IPS-20b (cell line): ENCODE measurements around the gene SNURF.
A peak's percentile ranks its signal among the peaks of the same experiment; 100 is the strongest.
"Not testable (repeated sequence)": the region's sequence is repeated elsewhere in the genome, so short reads cannot be mapped to it uniquely, and the experiment has no call there.

Experiments
- H3K27ac ChIP-seq: one replicate; pipeline ENCODE4 v1.5.1; 2013; ENCODE audit warnings: low read length
- H3K27me3 ChIP-seq: 2 replicates; pipeline ENCODE4 v1.6.1; 2013; ENCODE audit warnings: mild to moderate bottlenecking, low read length, inconsistent platforms; ENCODE audit not compliant: insufficient read depth
- H3K36me3 ChIP-seq: 2 replicates; pipeline ENCODE4 v1.6.1; 2013; ENCODE audit warnings: low read depth, mild to moderate bottlenecking, inconsistent platforms, low read length, moderate library complexity; ENCODE audit not compliant: insufficient read depth
- H3K4me1 ChIP-seq: 2 replicates; pipeline ENCODE4 v1.6.1; 2013; ENCODE audit warnings: mild to moderate bottlenecking, control low read depth, inconsistent platforms, low read length, moderate library complexity; ENCODE audit not compliant: insufficient read depth
- H3K4me3 ChIP-seq: 2 replicates; pipeline ENCODE4 v1.5.1; 2013; ENCODE audit warnings: mild to moderate bottlenecking, low read length, inconsistent platforms
- H3K9ac ChIP-seq: 2 replicates; pipeline ENCODE4 v1.6.1; 2013; ENCODE audit warnings: low read depth, mild to moderate bottlenecking, inconsistent platforms, low read length, moderate library complexity
- H3K9me3 ChIP-seq: 2 replicates; pipeline ENCODE4 v1.6.1; 2013; ENCODE audit warnings: mild to moderate bottlenecking, low read depth, low read length, inconsistent platforms; ENCODE audit not compliant: insufficient read depth

The SNURF gene, protein sequence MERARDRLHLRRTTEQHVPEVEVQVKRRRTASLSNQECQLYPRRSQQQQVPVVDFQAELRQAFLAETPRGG

GRCh38 chr15:24954783-24955530 is at the start of gene SNURF, which contains the start of gene SNRPN:
Gene SNURF, plus strand, starts transcription at chr15:24954987. Its CDS starts 62 bp downstream, at chr15:24955049.
Gene SNRPN, plus strand, starts transcription at chr15:24954987. Its CDS starts 19,467 bp downstream, at chr15:24974454.
- peaks cover 12% of the 10 kb centered on the region for H3K9me3 ChIP-seq
- H3K4me1 ChIP-seq: peaks cover 22% of the 10 kb centered on the region; the same call in 1 of the 2 replicates
- peak within 1 kb of the TSS; percentile 96 for H3K4me3 ChIP-seq
- peak within 1 kb of the TSS; percentile 91 for H3K27ac ChIP-seq
- H3K27me3 ChIP-seq: no peaks in the 10 kb centered on the region
- H3K9ac ChIP-seq: peak within 1 kb of the TSS; percentile 98
- H3K36me3 ChIP-seq: peaks cover 16% of the 10 kb centered on the region

DNA sequence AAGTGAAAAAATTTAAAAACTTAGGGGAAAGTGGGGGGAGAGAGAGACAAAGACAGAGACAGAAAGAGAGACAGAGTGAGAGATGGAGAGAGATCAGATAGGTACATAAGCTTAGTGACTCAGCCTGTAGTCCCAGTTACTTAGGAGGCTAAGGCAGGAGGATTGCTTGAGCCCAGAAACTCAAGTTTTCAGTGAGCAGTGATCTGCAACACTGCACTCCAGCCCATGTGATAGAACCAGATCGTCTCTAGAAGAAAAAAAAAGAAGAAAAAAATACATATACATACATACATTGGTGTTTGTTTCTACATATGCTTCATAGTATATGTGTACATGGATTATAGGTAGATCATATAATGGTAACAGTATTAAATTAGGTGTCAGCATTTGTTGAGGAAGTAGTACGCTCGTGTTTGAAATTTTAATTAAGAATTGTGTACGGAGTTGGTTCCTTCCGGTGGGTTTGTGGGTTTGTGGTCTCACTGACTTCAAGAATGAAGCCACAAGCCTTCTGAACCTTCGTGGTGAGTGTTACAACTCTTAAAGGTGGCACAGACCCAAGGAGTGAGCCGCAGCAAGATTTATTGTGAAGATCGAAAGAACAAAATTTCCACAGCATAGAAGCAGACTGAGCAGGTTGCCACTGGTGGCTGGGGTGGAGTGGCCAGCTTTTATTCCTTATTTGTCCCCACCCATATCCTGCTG is 38.3 kb upstream of the SNURF start:
- H3K4me1 ChIP-seq: peaks cover 16% of the 10 kb centered on the region
- H3K4me3 ChIP-seq: no peak overlapping the region
- H3K9me3 ChIP-seq: peaks cover 8% of the 10 kb centered on the region; the same call in 1 of the 2 replicates
- no peak overlapping the region for H3K9ac ChIP-seq
- H3K27ac ChIP-seq: no peak overlapping the region
- H3K27me3 ChIP-seq: no peaks in the 10 kb centered on the region
- H3K36me3 ChIP-seq: no peaks in the 10 kb centered on the region

- no peak overlapping the region for H3K27ac ChIP-seq
- peaks cover 8% of the 10 kb centered on the region; the same call in 1 of the 2 replicates for H3K9me3 ChIP-seq
- no peak overlapping the region for H3K4me3 ChIP-seq
- peaks cover 16% of the 10 kb centered on the region for H3K4me1 ChIP-seq
- H3K9ac ChIP-seq: no peak overlapping the region
- H3K27me3 ChIP-seq: no peaks in the 10 kb centered on the region
- no peaks in the 10 kb centered on the region for H3K36me3 ChIP-seq
Measured at GRCh38 chr15:24917431-24917830, 37.4 kb upstream of the SNURF start.

DNA sequence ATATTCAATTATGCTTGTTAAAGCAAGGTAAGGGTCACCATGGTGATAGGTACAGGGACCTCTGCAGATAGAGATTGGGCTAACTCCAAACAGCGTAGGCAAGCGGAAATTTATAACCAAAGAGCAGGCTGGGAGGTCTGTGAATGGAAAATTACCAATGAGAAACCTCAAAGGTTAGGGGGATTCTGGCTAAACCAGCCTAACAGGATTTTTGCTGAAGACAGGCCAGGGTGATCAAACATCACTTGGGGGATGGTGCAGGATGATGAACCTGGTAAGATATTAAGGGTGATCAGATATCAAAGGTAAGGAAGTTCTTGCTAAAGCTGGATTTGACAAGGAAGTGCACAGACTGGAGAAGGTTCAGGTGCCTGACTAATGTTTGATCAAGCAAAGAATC is 35.3 kb upstream of the SNURF start:
- Histone ChIP-seq H3K9ac (no peak overlapping the region), H3K4me3 (peak overlapping the region; percentile 42; the same call in 1 of the 2 replicates), H3K9me3 (peaks cover 8% of the 10 kb centered on the region; the same call in 1 of the 2 replicates), H3K27me3 (no peaks in the 10 kb centered on the region), H3K27ac (no peak overlapping the region), H3K36me3 (no peaks in the 10 kb centered on the region), H3K4me1 (peaks cover 16% of the 10 kb centered on the region)

GRCh38 chr15:24922781-24923180 is 32.0 kb upstream of the SNURF start:
- H3K9ac ChIP-seq, H3K27ac ChIP-seq, H3K9me3 ChIP-seq, H3K4me3 ChIP-seq, H3K27me3 ChIP-seq, H3K36me3 ChIP-seq: not testable (repeated sequence)
- peaks cover 16% of the 10 kb centered on the region for H3K4me1 ChIP-seq

GRCh38 chr15:24924153-24924552 is 30.6 kb upstream of the SNURF start:
- Histone ChIP-seq H3K9me3 (no peaks in the 10 kb centered on the region; the same call in 1 of the 2 replicates), H3K36me3 (no peaks in the 10 kb centered on the region), H3K4me3 (no peak overlapping the region), H3K9ac (no peak overlapping the region), H3K4me1 (peaks cover 16% of the 10 kb centered on the region), H3K27ac (no peak overlapping the region), H3K27me3 (no peaks in the 10 kb centered on the region)

- H3K9me3 ChIP-seq: no peaks in the 10 kb centered on the region; the same call in 1 of the 2 replicates
- peaks cover 15% of the 10 kb centered on the region for H3K4me1 ChIP-seq
- H3K27me3 ChIP-seq: no peaks in the 10 kb centered on the region
- H3K4me3 ChIP-seq: no peak overlapping the region
- H3K27ac ChIP-seq: no peak overlapping the region
- no peaks in the 10 kb centered on the region for H3K36me3 ChIP-seq
- H3K9ac ChIP-seq: no peak overlapping the region
Measured at GRCh38 chr15:24924621-24925020, 30.2 kb upstream of the SNURF start.

- not testable (repeated sequence) for H3K9ac ChIP-seq, H3K27me3 ChIP-seq, H3K27ac ChIP-seq
Measured at GRCh38 chr15:24931874-24932732, 22.7 kb upstream of the SNURF start.

DNA sequence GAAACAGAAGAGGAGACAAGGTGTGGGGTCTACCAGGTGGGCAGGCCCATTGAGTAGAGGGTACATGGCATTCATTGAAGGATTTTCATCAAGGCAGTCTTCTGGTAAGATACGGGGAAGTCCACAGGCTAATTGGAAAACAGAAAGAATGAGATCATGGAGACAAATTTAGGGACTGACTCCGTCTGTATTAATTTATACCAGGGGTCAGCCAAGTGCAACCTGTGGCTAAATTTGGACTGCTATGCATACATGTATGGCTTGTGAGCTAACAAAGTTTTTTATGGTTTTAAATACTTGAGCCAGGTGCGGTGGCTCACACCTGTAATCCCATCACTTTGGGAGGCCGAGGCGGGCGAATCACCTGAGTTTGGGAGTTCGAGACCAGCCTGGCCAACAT is 21.1 kb upstream of the SNURF start:
- H3K27ac ChIP-seq: no peak overlapping the region
- no peaks in the 10 kb centered on the region for H3K4me1 ChIP-seq
- peaks cover 4% of the 10 kb centered on the region for H3K9me3 ChIP-seq
- no peak overlapping the region for H3K4me3 ChIP-seq
- H3K9ac ChIP-seq: no peak overlapping the region
- no peaks in the 10 kb centered on the region for H3K27me3 ChIP-seq
- H3K36me3 ChIP-seq: no peaks in the 10 kb centered on the region

More at GRCh38 chr15:24931874-24932732, 22.7 kb upstream of the SNURF start:
- not testable (repeated sequence) for H3K9me3 ChIP-seq, H3K4me1 ChIP-seq, H3K4me3 ChIP-seq, H3K36me3 ChIP-seq

DNA sequence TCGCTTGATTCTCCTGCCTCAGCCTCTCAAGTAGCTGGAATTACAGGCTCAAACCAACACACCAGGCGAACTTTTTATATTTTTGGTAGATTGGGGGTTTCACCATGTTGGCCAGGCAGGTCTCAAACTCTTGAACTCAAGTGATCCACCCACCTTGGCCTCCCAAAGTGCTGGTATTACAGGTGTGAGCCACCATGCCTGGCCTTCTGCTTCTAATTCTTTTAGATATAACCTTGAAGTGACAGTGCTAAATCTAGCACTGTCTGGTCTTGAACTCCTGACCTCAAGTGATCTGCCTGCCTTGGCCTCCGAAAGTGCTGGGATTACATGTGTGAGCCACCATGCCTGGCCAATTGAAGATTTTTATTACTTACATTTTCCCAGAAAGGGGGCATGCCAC is 16.6 kb upstream of the SNURF start:
- H3K4me1 ChIP-seq, H3K27ac ChIP-seq, H3K9ac ChIP-seq, H3K4me3 ChIP-seq, H3K27me3 ChIP-seq, H3K9me3 ChIP-seq, H3K36me3 ChIP-seq: not testable (repeated sequence)

DNA sequence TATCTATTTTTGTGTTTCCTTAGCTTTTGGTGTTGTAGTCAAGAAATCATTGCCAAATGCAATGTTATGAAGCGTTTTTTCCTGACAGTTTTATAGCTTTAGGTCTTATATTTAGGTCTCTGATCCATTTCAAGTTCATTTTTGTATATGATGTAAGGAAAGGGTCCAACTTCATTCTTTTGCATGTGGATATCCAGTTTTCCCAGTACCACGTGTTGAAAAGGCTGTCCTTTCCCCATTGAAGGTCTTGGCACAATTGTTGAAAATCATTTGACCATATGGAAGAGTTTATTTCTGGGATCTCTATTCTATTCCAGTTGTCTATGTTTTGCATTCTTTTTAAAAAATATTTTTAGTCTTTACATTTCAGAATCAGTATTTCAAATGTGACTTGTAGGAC is 14.6 kb upstream of the SNURF start:
- H3K36me3 ChIP-seq: no peaks in the 10 kb centered on the region
- no peaks in the 10 kb centered on the region for H3K27me3 ChIP-seq
- no peak overlapping the region for H3K9ac ChIP-seq
- no peak overlapping the region for H3K27ac ChIP-seq
- peaks cover 7% of the 10 kb centered on the region; the same call in 1 of the 2 replicates for H3K9me3 ChIP-seq
- no peak overlapping the region; the same call in 1 of the 2 replicates for H3K4me3 ChIP-seq
- H3K4me1 ChIP-seq: no peaks in the 10 kb centered on the region
